Esophagus (tissue), 2 donors: Measurements from ENCODE around the gene ZGLP1. TPM values are rescaled to one million over a fixed set of nuclear protein-coding genes. Genes with fewer than 3 reads are reported as not detected.

Experiments used
- H3K27ac ChIP-seq, 2 donors: one replicate each; pipeline ENCODE4 v1.5.1; 2013; ENCODE audit warnings: low read depth in 2 of 2, mild to moderate bottlenecking in 2 of 2, inconsistent platforms in 1 of 2, low read length in 1 of 2, moderate library complexity in 1 of 2
- H3K27me3 ChIP-seq, 2 donors: one replicate each; pipeline ENCODE4 v1.6.1; 2013; ENCODE audit warnings: low read length in 2 of 2, control low read depth in 1 of 2, mild to moderate bottlenecking in 1 of 2; ENCODE audit not compliant: insufficient read depth in 2 of 2, control insufficient read depth in 1 of 2
- H3K36me3 ChIP-seq, 2 donors: one replicate each; pipeline ENCODE4 v1.6.1; 2013; ENCODE audit warnings: low read length in 1 of 2; ENCODE audit not compliant: control insufficient read depth in 2 of 2, insufficient read depth in 2 of 2
- H3K4me1 ChIP-seq, 2 donors: one replicate each; pipeline ENCODE4 v1.6.1; 2013; ENCODE audit warnings: low read length in 1 of 2; ENCODE audit not compliant: control insufficient read depth in 2 of 2, insufficient read depth in 2 of 2
- H3K4me3 ChIP-seq, 2 donors: one replicate each; pipeline ENCODE4 v1.5.1; 2013; ENCODE audit warnings: low read length in 2 of 2, mild to moderate bottlenecking in 2 of 2, low read depth in 1 of 2, moderate library complexity in 1 of 2
- H3K9me3 ChIP-seq, 2 donors: one replicate each; pipeline ENCODE4 v1.6.1; 2013; ENCODE audit warnings: mild to moderate bottlenecking in 2 of 2, low read depth in 1 of 2, low read length in 1 of 2, moderate library complexity in 1 of 2; ENCODE audit not compliant: control insufficient read depth in 2 of 2, insufficient read depth in 1 of 2
- WGBS, 2 donors: extraction: QIAGEN DNeasy Blood & Tissue Kit; methylation state at CpG; one replicate each; pipeline ENCODE4 v1.1.7; 2013; 5-methylcytosine and 5-hydroxymethylcytosine counted together
- polyA plus RNA-seq, 2 donors: library from polyadenylated mRNA; stranded (reverse); fragments of 200-250 nt; gene quantifications; one replicate each; pipeline ENCODE4 v1.2.3, GENCODE V29; 2013
- donor health status: healthy with polysubstance abuse.
- donor health status: Bipolar disorder and iron deficiency.

ZGLP1 gene
- polyA plus RNA-seq, 2 donors = 2.0 to 8.2 TPM

DNA sequence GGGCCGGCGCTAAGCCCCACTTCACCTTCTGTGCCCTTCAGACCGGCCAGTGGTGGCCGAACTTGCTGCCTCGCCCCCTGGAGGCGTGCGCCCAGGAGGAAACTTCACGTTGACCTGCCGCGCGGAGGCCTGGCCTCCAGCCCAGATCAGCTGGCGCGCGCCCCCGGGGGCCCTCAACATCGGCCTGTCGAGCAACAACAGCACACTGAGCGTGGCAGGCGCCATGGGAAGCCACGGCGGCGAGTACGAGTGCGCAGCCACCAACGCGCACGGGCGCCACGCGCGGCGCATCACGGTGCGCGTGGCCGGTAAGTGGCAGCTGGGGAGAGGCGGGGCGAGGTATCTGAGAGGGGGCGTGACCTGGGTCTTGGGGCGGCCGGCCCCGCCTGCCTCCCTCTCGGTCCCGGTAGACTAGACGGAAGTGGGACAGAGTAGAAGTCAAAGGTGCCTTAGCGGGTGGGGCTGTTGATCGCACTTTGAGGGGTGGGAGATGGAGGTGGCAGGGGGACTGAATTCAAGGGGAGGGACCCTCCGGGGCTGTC is 14.2 kb downstream of the ZGLP1 start:
- Histone ChIP-seq H3K27me3 (peaks cover 0 to 10% of the 10 kb centered on the region in 2 donors), H3K4me3 (peak overlapping the region; percentile 13 to 28), H3K36me3 (no peaks in the 10 kb centered on the region), H3K4me1 (peaks cover 6 to 42% of the 10 kb centered on the region in 2 donors), H3K27ac (no peak overlapping the region), H3K9me3 (peaks cover 0 to 14% of the 10 kb centered on the region in 2 donors)
- WGBS, 2 donors = 2 to 4% methylated on average over 48 of the region's 48 CpGs

DNA sequence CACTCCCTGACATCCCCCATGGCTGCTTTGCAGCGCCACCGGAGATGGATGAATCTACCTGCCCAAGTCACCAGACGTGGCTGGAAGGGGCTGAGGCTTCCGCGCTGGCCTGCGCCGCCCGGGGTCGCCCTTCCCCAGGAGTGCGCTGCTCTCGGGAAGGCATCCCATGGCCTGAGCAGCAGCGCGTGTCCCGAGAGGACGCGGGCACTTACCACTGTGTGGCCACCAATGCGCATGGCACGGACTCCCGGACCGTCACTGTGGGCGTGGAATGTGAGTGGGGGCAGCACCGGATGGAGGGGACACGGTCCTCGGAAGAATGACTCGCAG is 15.3 kb downstream of the ZGLP1 start:
- WGBS, 2 donors = 10 to 13% methylated on average over 25 of the region's 25 CpGs
- Histone ChIP-seq H3K4me1 (peaks cover 15 to 49% of the 10 kb centered on the region in 2 donors), H3K27ac (no peak overlapping the region), H3K9me3 (peaks cover 0 to 15% of the 10 kb centered on the region in 2 donors), H3K4me3 (no peak overlapping the region), H3K36me3 (no peaks in the 10 kb centered on the region), H3K27me3 (peaks cover 0 to 15% of the 10 kb centered on the region in 2 donors)

DNA sequence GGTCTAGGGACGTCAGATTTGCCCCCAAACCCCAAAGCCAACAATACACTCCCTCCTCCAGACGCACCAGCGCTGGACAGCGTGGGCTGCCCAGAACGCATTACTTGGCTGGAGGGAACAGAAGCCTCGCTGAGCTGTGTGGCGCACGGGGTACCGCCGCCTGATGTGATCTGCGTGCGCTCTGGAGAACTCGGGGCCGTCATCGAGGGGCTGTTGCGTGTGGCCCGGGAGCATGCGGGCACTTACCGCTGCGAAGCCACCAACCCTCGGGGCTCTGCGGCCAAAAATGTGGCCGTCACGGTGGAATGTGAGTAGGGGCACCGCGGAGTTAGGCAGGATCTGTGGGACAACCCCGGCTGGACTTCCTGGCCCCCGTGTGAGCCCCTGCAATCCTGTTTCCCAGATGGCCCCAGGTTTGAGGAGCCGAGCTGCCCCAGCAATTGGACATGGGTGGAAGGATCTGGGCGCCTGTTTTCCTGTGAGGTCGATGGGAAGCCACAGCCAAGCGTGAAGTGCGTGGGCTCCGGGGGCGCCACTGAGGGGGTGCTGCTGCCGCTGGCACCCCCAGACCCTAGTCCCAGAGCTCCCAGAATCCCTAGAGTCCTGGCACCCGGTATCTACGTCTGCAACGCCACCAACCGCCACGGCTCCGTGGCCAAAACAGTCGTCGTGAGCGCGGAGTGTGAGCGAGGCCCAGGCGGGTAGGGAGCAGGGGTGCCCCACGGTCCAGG is 15.8 kb downstream of the ZGLP1 start:
- peaks cover 0 to 20% of the 10 kb centered on the region in 2 donors for H3K27me3 ChIP-seq
- peaks cover 19 to 54% of the 10 kb centered on the region in 2 donors for H3K4me1 ChIP-seq
- WGBS, 2 donors = 17 to 20% methylated on average over 49 of the region's 49 CpGs
- no peak overlapping the region for H3K4me3 ChIP-seq
- peaks cover 0 to 18% of the 10 kb centered on the region in 2 donors for H3K9me3 ChIP-seq
- H3K27ac ChIP-seq = no peak overlapping the region
- no peaks in the 10 kb centered on the region for H3K36me3 ChIP-seq

DNA sequence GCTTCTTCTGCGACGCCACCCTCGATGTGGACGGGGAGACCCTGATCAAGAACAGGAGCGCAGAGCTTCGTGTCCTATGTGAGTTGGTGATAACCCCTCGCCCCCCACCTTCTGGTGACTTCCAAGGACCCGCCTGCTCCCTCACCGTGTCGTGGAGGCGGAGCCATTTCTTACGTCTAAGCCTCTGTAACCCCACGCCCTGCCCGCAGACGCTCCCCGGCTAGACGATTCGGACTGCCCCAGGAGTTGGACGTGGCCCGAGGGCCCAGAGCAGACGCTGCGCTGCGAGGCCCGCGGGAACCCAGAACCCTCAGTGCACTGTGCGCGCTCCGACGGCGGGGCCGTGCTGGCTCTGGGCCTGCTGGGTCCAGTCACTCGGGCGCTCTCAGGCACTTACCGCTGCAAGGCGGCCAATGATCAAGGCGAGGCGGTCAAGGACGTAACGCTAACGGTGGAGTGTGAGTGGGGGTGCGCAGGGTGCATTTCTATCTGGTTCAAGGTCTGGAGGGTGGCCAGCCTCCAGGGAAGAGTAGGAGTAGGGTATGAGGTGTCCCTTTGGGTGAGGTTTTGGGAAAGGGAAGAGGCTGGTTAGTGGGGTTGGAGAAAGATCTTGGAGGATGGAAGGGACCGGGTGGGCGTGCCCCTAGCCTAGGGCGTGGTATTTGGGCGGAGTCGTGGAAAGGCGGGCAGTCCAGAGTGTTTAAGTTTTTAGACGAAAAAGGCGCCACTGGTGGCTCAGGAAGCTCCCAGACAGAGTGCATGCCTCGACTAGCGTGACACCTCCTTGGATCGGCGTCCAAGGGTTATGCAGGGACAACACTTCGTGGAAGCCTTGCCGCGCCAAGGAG is 16.6 kb downstream of the ZGLP1 start:
- H3K27ac ChIP-seq = no peak overlapping the region
- H3K9me3 ChIP-seq = peaks cover 0 to 18% of the 10 kb centered on the region in 2 donors
- H3K4me1 ChIP-seq = peaks cover 19 to 56% of the 10 kb centered on the region in 2 donors
- WGBS, 2 donors = 12 to 15% methylated on average over 56 of the region's 56 CpGs
- H3K36me3 ChIP-seq = no peaks in the 10 kb centered on the region
- peaks cover 0 to 25% of the 10 kb centered on the region in 2 donors for H3K27me3 ChIP-seq
- peak overlapping the region; percentile 9 to 17 for H3K4me3 ChIP-seq

DNA sequence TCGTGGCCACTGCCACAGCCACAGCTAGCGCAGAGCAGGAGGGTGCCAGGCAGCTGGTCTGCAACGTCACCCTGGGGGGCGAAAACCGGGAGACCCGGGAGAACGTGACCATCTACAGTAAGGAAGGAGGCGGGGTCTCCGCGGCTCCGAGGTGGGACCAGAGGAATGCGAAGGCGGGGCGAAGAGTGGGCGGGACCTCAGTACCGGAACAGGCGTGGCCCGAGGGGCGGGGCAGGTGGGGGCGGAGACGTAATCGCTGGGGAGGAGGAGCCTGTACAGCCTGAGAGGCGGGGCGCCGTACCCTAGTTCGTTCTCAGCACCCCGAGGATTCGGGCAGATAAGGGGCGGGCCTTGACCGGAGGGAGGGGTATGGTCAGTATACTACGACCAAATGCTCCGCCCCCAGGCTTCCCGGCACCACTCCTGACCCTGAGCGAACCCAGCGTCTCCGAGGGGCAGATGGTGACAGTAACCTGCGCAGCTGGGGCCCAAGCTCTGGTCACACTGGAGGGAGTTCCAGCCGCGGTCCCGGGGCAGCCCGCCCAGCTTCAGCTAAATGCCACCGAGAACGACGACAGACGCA is 17.3 kb downstream of the ZGLP1 start:
- no peaks in the 10 kb centered on the region for H3K36me3 ChIP-seq
- no peak overlapping the region for H3K27ac ChIP-seq
- H3K9me3 ChIP-seq = peaks cover 0 to 18% of the 10 kb centered on the region in 2 donors
- H3K27me3 ChIP-seq = peaks cover 0 to 25% of the 10 kb centered on the region in 2 donors
- peak overlapping the region; percentile 17 to 31 for H3K4me3 ChIP-seq
- peaks cover 23 to 60% of the 10 kb centered on the region in 2 donors for H3K4me1 ChIP-seq
- WGBS, 2 donors = 1 to 2% methylated on average over 42 to 45 of the region's 45 CpGs

DNA sequence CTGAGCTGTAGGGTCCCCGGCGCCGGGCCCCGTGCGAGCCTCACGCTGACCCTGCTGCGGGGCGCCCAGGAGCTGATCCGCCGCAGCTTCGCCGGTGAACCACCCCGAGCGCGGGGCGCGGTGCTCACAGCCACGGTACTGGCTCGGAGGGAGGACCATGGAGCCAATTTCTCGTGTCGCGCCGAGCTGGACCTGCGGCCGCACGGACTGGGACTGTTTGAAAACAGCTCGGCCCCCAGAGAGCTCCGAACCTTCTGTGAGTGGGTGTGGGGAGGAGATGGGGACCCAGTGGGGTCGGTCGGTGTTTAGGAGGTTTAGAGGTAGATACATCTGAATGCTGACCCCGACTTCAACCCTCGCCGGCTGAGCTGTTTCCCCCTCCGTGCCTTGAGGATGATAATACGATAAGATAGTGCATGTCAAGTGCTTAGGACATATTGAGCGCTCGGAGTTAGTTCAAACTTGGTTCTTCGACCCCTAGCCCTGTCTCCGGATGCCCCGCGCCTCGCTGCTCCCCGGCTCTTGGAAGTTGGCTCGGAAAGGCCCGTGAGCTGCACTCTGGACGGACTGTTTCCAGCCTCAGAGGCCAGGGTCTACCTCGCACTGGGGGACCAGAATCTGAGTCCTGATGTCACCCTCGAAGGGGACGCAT is 17.9 kb downstream of the ZGLP1 start:
- peak overlapping the region; percentile 17 to 31 for H3K4me3 ChIP-seq
- no peak overlapping the region for H3K27ac ChIP-seq
- H3K27me3 ChIP-seq = peaks cover 0 to 25% of the 10 kb centered on the region in 2 donors
- 1 to 2% methylated on average over 49 of the region's 49 CpGs for WGBS, 2 donors
- H3K9me3 ChIP-seq = peaks cover 0 to 18% of the 10 kb centered on the region in 2 donors
- H3K36me3 ChIP-seq = no peaks in the 10 kb centered on the region
- H3K4me1 ChIP-seq = peaks cover 23 to 63% of the 10 kb centered on the region in 2 donors

DNA sequence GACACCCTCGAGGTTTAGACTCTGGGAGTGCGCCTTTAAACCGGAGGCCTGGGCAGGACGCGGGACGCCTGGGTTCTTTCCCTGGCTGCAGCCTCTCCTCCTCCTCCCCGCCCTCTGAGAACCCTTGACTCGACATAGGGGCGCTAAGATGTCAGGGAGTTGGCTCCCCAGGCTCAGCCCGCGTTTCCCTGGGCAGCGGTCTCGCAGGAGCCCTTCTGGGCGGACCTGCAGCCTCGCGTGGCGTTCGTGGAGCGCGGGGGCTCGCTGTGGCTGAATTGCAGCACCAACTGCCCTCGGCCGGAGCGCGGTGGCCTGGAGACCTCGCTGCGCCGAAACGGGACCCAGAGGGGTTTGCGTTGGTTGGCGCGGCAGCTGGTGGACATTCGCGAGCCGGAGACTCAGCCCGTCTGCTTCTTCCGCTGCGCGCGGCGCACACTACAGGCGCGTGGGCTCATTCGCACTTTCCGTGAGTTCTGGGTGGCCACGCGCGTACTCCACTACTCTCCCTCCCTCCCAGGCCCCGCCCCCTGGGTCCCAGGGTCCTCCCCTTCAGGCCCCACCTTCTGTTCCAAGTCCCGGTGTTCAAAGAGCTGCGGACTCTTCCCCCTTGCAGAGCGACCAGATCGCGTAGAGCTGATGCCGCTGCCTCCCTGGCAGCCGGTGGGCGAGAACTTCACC is 18.6 kb downstream of the ZGLP1 start:
- H3K36me3 ChIP-seq = no peaks in the 10 kb centered on the region
- peaks cover 23 to 59% of the 10 kb centered on the region in 2 donors for H3K4me1 ChIP-seq
- no peak overlapping the region for H3K27ac ChIP-seq
- H3K9me3 ChIP-seq = peaks cover 0 to 18% of the 10 kb centered on the region in 2 donors
- 1% methylated on average over 56 to 57 of the region's 57 CpGs for WGBS, 2 donors
- peaks cover 0 to 25% of the 10 kb centered on the region in 2 donors for H3K27me3 ChIP-seq
- peak overlapping the region; percentile 12 to 31 for H3K4me3 ChIP-seq

DNA sequence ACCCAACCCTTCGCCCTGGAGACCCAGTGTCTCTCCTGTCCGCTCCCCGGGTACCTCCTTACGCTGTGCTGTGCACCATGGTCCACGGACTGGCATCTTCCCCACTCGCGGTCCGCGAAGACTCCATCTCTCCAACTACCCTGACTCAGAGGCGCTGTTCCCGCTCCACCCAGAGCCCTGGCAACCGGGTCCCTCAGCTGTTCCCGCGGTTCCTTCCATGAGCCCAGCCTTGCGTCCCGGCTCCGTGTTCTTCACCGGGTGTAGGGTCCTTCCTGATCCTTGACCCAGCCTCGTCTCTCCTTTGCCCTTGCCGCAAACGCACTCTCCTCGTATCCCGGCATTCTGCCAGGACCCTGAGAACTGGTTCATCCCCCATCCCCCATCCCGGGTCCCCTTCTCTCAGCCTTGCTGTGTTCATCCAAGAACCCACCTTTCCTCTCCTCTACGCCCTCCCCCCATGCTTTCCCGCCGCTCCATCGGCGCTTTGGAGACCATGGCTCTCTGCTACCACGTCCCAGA is 19.2 kb downstream of the ZGLP1 start:
- Histone ChIP-seq H3K9me3 (peaks cover 0 to 18% of the 10 kb centered on the region in 2 donors), H3K4me1 (peaks cover 23 to 56% of the 10 kb centered on the region in 2 donors), H3K27ac (no peak overlapping the region), H3K27me3 (peaks cover 0 to 25% of the 10 kb centered on the region in 2 donors), H3K36me3 (no peaks in the 10 kb centered on the region), H3K4me3 (peak overlapping the region; percentile 5 to 10)
- WGBS, 2 donors = 1 to 2% methylated on average over 30 of the region's 30 CpGs
